ENCODE results near the gene WWC1. TPM values are rescaled to one million over a fixed set of nuclear protein-coding genes. Genes with fewer than 3 reads are reported as not detected.

Gene WWC1
- total RNA-seq, 2 donors from 2014 or later = 0.33 to 0.97 TPM

DNA sequence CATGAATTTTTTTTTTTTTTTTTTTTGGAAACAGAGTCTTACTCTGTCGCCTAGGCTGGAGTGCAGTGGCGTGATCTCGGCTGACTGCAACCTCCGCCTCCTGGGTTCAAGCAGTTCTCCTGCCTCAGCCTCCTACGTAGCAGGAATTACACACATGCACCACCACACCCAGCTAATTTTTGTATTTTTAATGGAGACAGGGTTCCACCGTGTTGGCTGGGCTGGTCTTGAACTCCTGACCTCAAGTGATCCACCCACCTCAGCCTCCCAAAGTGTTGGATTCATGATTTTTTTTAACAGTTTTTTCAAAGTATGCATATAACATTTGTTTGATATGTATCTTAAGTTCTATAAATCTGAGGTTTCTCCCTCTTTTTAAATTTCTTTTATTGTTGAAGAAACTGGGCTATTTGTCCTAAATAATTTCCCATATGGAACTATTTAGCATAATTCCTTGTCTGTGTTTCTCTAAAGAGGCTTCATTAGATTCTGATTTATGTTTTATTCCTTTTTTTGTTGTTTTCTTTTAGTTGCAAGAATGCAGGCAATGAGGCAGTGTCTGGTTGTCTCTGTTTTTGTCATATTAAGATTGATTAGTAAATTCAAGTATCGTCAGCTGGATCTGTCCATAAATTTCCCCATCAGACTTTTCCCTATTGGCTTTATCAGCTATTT lies 211.3 kb downstream of the WWC1 start:
- DNase-seq (ENCODE audit: low spot score) = no peak
- intact Hi-C loops (cut with DNase I) = no loop called here

DNA sequence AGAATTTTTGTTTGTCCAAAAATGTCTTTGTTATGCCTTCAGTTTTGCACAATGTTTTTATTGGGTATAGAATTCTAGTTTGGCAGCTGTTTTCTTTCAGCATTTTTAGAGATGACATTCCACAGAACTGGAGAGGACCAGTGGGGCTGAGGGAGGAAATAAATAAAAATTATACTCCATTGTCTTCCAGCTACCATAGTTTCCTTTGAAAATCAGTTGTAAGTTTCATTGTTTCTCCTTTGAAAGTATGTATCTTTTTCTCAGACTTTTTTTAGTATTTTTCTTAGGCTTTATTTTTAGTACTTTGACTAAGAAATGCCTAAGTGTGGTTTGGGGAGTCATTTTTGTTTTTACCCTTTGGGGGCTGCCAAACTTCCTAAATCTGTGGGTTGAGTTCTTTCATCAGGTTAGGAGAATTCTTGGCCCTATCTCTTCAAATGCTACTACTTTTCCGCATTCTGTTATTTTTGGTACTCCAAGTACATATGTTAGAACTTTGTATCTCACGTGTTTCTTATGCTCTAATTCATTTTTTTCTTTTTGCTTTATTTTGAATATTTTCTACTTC lies 222.5 kb downstream of the WWC1 start:
- intact Hi-C loops (cut with DNase I) = no loop called here

More for the DNA sequence above, 222.5 kb downstream of the WWC1 start:
- no peak for DNase-seq (ENCODE audit: low spot score)

Other genes with a start within 250 kb of the WWC1 start
- gene RARS1, start 194.8 kb downstream of the WWC1 start, total RNA-seq = 10 to 100 TPM; 55.9 to 67.6 TPM
- gene FBLL1, start 237.7 kb downstream of the WWC1 start, total RNA-seq = under 1 TPM in 1 of 2 donors, not detected in 1; 0.24 TPM

Data from posterior vena cava (tissue), 2 donors.